KMS-11 (cell line): ENCODE measurements around the gene PRKG1.
"Not testable (repeated sequence)": the region's sequence is repeated elsewhere in the genome, so short reads cannot be mapped to it uniquely, and the experiment has no call there.

Source experiments
- H2AFZ ChIP-seq: fragments of 200-600 bp; sonication (generic); 2 replicates; pipeline ENCODE4 v1.6.1; 2016; ENCODE audit warnings: antibody characterized with exemption, mixed run types, low read depth
- H3K27ac ChIP-seq: fragments of 200-600 bp; sonication (generic); 2 replicates; pipeline ENCODE4 v1.6.1; 2016; ENCODE audit warnings: mild to moderate bottlenecking, mixed run types
- H3K27me3 ChIP-seq: fragments of 200-600 bp; sonication (generic); 2 replicates; pipeline ENCODE4 v1.6.1; 2017; ENCODE audit warnings: mild to moderate bottlenecking, low read depth, mixed run types, moderate library complexity; ENCODE audit not compliant: insufficient read depth
- H3K36me3 ChIP-seq: fragments of 200-600 bp; sonication (generic); 2 replicates; pipeline ENCODE4 v1.6.1; 2017; ENCODE audit warnings: mild to moderate bottlenecking, mixed run types; ENCODE audit not compliant: insufficient read depth
- H3K4me1 ChIP-seq: fragments of 200-600 bp; sonication (generic); 2 replicates; pipeline ENCODE4 v1.6.1; 2016; ENCODE audit warnings: mild to moderate bottlenecking, low read depth, mixed run types; ENCODE audit not compliant: poor library complexity, severe bottlenecking
- H3K4me2 ChIP-seq: fragments of 200-600 bp; sonication (generic); 2 replicates; pipeline ENCODE4 v1.7.0; 2016; ENCODE audit warnings: mild to moderate bottlenecking, mixed run types
- H3K4me3 ChIP-seq: fragments of 200-600 bp; sonication (generic); IDR thresholded peaks from 2 replicates; pipeline ENCODE4 v1.6.1; 2017; ENCODE audit warnings: low read depth, low read length, mixed read lengths; ENCODE audit not compliant: insufficient read depth
- H3K79me2 ChIP-seq: fragments of 200-600 bp; sonication (generic); 2 replicates; pipeline ENCODE4 v1.6.1; 2016; ENCODE audit warnings: low read depth, mixed run types; ENCODE audit not compliant: insufficient read depth
- H3K9ac ChIP-seq: fragments of 200-600 bp; sonication (generic); 2 replicates; pipeline ENCODE4 v1.6.1; 2016; ENCODE audit warnings: mild to moderate bottlenecking, mixed run types
- H4K20me1 ChIP-seq: fragments of 200-600 bp; sonication (generic); 2 replicates; pipeline ENCODE4 v1.6.1; 2016; ENCODE audit warnings: mild to moderate bottlenecking, mixed run types; ENCODE audit not compliant: insufficient read depth
- TF ChIP-seq, protein P1 (sequence below): fragments of 200-600 bp; sonication (generic); conservative IDR thresholded peaks from 2 replicates; pipeline ENCODE4 v1.6.1; 2017; ENCODE audit warnings: low read depth, mild to moderate bottlenecking, antibody characterized with exemption, low read length, moderate library complexity, mixed read lengths

The PRKG1 gene

DNA sequence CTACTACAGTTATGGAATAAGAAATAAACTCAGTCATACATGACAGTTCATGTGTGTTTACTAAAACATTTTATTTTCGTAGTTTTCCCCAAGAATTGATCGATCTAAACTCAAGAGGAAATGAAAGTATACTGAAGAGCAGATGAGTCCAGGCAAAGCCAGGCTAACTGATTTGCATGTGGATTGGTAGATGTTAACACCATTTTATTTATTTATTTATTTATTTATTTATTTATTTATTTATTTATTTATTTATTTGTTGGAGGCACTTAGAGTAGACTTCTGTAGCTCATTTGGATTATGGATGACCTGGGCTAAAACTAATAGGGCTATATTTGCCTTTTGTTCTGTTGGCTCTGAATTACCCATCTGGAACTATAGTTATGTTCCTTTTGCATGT lies 1171.3 kb downstream of the PRKG1 start:
- Histone ChIP-seq H3K27me3 (no peaks in the 10 kb centered on the region), H3K4me3 (no peak overlapping the region), H4K20me1 (no peaks in the 10 kb centered on the region), H3K4me2 (no peak overlapping the region), H3K36me3 (no peaks in the 10 kb centered on the region), H2AFZ (peak overlapping the region; percentile 30; the same call in 1 of the 2 replicates), H3K27ac (no peak overlapping the region), H3K4me1 (no peaks in the 10 kb centered on the region), H3K79me2 (no peaks in the 10 kb centered on the region), H3K9ac (no peak overlapping the region)
- TF ChIP-seq, protein P1, sequence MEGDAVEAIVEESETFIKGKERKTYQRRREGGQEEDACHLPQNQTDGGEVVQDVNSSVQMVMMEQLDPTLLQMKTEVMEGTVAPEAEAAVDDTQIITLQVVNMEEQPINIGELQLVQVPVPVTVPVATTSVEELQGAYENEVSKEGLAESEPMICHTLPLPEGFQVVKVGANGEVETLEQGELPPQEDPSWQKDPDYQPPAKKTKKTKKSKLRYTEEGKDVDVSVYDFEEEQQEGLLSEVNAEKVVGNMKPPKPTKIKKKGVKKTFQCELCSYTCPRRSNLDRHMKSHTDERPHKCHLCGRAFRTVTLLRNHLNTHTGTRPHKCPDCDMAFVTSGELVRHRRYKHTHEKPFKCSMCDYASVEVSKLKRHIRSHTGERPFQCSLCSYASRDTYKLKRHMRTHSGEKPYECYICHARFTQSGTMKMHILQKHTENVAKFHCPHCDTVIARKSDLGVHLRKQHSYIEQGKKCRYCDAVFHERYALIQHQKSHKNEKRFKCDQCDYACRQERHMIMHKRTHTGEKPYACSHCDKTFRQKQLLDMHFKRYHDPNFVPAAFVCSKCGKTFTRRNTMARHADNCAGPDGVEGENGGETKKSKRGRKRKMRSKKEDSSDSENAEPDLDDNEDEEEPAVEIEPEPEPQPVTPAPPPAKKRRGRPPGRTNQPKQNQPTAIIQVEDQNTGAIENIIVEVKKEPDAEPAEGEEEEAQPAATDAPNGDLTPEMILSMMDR = no peak

DNA sequence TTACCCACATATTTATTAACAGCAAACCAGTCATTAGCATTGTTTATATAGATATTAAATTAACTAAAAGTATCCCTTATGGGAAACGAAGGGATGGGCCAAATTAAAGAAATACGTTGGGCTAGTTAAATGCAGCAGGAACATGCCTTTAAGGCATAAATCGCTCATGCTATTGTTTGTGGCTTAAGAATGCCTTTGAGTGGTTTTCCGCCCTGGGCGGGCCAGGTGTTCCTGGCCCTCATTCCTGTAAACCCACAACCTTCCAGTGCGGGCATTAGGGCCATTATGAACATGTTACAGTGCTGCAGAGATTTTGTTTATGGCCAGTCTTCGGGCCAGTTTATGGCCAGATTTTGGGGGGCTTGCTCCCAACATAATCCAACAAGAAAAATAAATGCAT lies 1173.6 kb downstream of the PRKG1 start:
- H3K4me3 ChIP-seq, H3K79me2 ChIP-seq, H3K4me1 ChIP-seq, H3K27ac ChIP-seq, H4K20me1 ChIP-seq, H2AFZ ChIP-seq, H3K27me3 ChIP-seq, H3K36me3 ChIP-seq, H3K9ac ChIP-seq, H3K4me2 ChIP-seq: not testable (repeated sequence)

DNA sequence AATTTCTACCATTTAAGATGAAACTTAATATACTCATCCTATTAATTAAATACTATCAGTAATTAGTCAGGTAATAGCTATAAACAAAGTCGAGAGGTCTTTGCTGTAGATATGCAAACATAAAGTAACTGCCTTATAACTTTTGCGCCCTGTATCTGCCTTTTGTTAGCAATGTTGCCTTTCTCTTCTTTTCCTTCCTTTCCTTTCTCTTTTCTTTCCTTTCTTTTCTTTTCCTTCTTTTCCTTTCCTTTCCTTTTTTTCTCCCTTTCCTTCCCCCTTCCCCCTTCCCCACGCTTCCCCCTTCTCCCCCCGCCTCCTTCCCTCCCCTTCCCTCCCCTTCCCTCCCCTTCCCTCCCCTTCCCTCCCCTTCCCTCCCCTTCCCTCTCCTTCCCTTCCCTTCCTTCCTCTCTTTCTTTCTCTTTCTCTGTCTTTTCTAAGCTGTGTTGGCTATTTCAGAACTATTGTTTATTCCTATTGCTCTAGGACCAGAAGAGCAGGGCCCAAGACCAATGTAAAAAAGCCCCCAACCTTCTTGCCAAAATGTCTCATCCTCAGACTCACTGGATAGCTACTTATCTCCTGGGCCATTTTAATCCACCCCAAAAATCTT lies 1174.5 kb downstream of the PRKG1 start:
- TF ChIP-seq, protein P1 = no peak
- Histone ChIP-seq H3K79me2 (no peaks in the 10 kb centered on the region), H3K27ac (no peak overlapping the region), H3K27me3 (no peaks in the 10 kb centered on the region), H2AFZ (no peak overlapping the region), H3K4me3 (no peak overlapping the region), H3K36me3 (no peaks in the 10 kb centered on the region), H4K20me1 (no peaks in the 10 kb centered on the region), H3K4me1 (no peaks in the 10 kb centered on the region), H3K4me2 (no peak overlapping the region), H3K9ac (no peak overlapping the region)

DNA sequence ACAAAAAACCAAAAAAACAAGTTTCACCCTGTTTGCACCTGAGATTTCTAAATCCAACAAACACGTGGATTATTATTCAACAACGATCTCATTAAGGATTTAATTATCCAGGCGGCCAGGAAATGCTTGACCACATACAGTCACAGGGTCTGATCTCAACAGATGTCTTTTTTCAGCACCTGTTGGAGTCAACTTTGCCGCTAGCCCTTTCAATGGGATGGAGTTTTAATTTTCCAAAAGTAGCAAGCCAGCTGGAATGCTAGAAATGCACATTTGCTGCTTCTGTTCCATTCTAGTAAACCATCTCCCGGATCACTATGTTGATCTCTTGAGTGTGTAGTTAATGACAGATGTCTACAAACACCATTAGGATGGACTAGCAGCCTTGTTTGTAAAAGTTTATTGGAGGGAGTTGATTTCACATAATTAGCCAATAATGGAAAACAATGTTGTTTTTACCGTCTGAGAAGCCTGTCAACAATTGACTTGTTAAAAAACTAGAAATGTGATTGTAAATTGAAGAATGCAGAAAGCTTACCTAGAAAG lies 1175.6 kb downstream of the PRKG1 start:
- Histone ChIP-seq H3K4me1 (peaks cover 9% of the 10 kb centered on the region), H3K27ac (no peak overlapping the region), H3K27me3 (no peaks in the 10 kb centered on the region), H3K4me3 (no peak overlapping the region), H4K20me1 (no peaks in the 10 kb centered on the region), H3K4me2 (no peak overlapping the region), H3K9ac (no peak overlapping the region), H3K79me2 (no peaks in the 10 kb centered on the region), H3K36me3 (no peaks in the 10 kb centered on the region), H2AFZ (no peak overlapping the region)
- TF ChIP-seq, protein P1 = no peak

DNA sequence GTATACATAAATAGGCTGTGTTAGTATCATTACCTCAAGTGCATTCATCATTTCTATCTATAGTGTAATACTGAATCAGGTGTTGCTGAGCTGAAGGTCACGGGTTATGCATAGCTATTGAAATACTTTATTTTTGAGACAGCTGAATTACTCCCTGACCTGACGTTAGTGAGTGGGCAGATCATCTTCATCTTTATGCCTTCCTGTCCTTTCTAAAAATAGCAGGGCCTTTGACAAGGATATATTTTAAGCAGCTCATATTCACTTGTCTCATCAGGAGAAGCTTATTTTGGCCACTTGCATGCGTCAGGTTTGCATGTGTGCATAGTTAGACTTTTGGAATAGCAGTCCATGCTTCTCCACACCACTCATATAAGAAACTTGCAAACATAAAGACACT lies 1176.2 kb downstream of the PRKG1 start:
- no peak overlapping the region for H2AFZ ChIP-seq
- no peak overlapping the region for H3K4me3 ChIP-seq
- H3K27me3 ChIP-seq = no peaks in the 10 kb centered on the region
- H3K79me2 ChIP-seq = no peaks in the 10 kb centered on the region
- no peaks in the 10 kb centered on the region for H4K20me1 ChIP-seq
- peaks cover 15% of the 10 kb centered on the region for H3K4me1 ChIP-seq
- H3K9ac ChIP-seq = no peak overlapping the region
- no peaks in the 10 kb centered on the region for H3K36me3 ChIP-seq
- no peak overlapping the region for H3K4me2 ChIP-seq
- TF ChIP-seq, protein P1 = no peak
- H3K27ac ChIP-seq = no peak overlapping the region
